ENCODE results near the gene PHF12. TPM values are rescaled to one million over a fixed set of nuclear protein-coding genes. Genes with fewer than 3 reads are reported as not detected.

The PHF12 gene
- total and polyA plus RNA-seq, 10 of the 15 experiments (the other 5 are each of a cell fraction or from before 2014, with no cell fraction given): 1.3 to 43.9 (median 19.2) TPM

DNA sequence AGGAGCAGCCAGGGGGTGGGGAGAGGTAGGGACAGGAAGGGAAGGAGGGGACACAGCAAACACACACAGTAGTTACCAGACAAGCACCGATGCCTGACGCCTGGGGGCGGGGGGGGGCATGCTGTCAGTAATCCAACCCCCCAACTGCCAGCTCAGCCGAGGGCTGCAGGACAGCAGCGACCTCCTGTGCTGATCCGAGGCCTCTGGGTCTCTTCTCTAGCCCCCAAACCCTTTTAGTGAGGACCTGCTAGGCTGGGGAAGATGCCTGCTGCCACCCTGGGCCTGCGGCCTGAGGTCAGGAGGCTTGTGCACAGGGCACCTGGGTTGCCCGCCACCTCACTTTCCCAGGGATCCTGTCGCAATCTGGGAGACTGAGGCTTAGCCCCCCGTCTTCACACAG is 65.4 kb downstream of the PHF12 start:
- in situ Hi-C loops (cut with MboI): loop anchor here (25.0 kb wide), 1 partner anchor 1399 kb away; no protein-coding TSS in a partner anchor
- DNase-seq (ENCODE audit: low read depth, low spot score) (no peak), FAIRE-seq (no peak), ATAC-seq (no peak)
- Histone ChIP-seq H3K4me1 (ENCODE audit: control insufficient read depth, insufficient read depth, low read length) (peaks cover 26% of the 10 kb centered on the region), H3K27ac (ENCODE audit: control insufficient read depth, insufficient read depth) (no peak overlapping the region), H3K4me2 (ENCODE audit: control insufficient read depth, insufficient read depth) (no peak overlapping the region), H3K9me3 (replicated peaks; ENCODE audit: control insufficient read depth, insufficient read depth, low read length) (no peaks in the 10 kb centered on the region), H3K79me2 (ENCODE audit: control insufficient read depth, insufficient read depth, low read length) (no peaks in the 10 kb centered on the region), H2AFZ (ENCODE audit: control insufficient read depth, low read depth, low read length) (no peak overlapping the region), H4K20me1 (ENCODE audit: control insufficient read depth, insufficient read depth) (no peaks in the 10 kb centered on the region; the same call in 1 of the 2 replicates), H3K9ac (ENCODE audit: control insufficient read depth, insufficient read depth, low read length) (no peak overlapping the region), H3K4me3 (no peak overlapping the region), H3K36me3 (ENCODE audit: control insufficient read depth in 2 of 2, insufficient read depth in 2 of 2, low read length in 1 of 2) (peaks cover 9 to 21% of the 10 kb centered on the region in 2 experiments; a peak in 3 of 4 replicates), H3K27me3 (replicated peaks in 1 of 2; ENCODE audit: control insufficient read depth in 2 of 2, insufficient read depth in 2 of 2, low read length in 1 of 2) (no peaks in the 10 kb centered on the region)
- ChIA-PET RAD21 (ENCODE audit: unreplicated experiment) (interaction anchor here (0.8 kb wide), 1 partner anchor 15 kb away, joined by 3 read pairs; no protein-coding TSS in a partner anchor), POLR2A (no interaction called here), SMC1A (ENCODE audit: uncharacterized antibody, unreplicated experiment) (no interaction called here), CTCF (interaction anchor here (0.8 to 1.3 kb wide), 2 partner anchors 15 to 16 kb away, joined by 5 to 6 read pairs; no protein-coding TSS in a partner anchor)
- 75% methylated on average over 10 of the region's 10 CpGs for WGBS (ENCODE audit: insufficient coverage, insufficient replicate concordance, low lambda C conversion rate, missing lambda C conversion rate)
- no peak for TF ChIP-seq SPI1 (IDR thresholded peaks at IDR 0.05; ENCODE audit: borderline replicate concordance, insufficient read depth, low read depth, low read length)
- no peak for TF ChIP-seq SP1 (IDR thresholded peaks at IDR 0.05; ENCODE audit: low read depth, low read length)
- no peak for TF ChIP-seq SMAD5 (IDR thresholded peaks at IDR 0.05; ENCODE audit: low read depth)
- no peak for TF ChIP-seq SRF (IDR thresholded peaks at IDR 0.05; ENCODE audit: low read depth in 2 of 2, low read length in 2 of 2)
- TF ChIP-seq, protein P1, sequence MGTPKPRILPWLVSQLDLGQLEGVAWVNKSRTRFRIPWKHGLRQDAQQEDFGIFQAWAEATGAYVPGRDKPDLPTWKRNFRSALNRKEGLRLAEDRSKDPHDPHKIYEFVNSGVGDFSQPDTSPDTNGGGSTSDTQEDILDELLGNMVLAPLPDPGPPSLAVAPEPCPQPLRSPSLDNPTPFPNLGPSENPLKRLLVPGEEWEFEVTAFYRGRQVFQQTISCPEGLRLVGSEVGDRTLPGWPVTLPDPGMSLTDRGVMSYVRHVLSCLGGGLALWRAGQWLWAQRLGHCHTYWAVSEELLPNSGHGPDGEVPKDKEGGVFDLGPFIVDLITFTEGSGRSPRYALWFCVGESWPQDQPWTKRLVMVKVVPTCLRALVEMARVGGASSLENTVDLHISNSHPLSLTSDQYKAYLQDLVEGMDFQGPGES (IDR thresholded peaks at IDR 0.05): no peak
- TF ChIP-seq BRCA1 (IDR thresholded peaks at IDR 0.05; ENCODE audit: low read depth, low read length): no peak
- TF ChIP-seq, protein P2, sequence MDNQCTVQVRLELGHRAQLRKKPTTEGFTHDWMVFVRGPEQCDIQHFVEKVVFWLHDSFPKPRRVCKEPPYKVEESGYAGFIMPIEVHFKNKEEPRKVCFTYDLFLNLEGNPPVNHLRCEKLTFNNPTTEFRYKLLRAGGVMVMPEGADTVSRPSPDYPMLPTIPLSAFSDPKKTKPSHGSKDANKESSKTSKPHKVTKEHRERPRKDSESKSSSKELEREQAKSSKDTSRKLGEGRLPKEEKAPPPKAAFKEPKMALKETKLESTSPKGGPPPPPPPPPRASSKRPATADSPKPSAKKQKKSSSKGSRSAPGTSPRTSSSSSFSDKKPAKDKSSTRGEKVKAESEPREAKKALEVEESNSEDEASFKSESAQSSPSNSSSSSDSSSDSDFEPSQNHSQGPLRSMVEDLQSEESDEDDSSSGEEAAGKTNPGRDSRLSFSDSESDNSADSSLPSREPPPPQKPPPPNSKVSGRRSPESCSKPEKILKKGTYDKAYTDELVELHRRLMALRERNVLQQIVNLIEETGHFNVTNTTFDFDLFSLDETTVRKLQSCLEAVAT (IDR thresholded peaks at IDR 0.05): no peak
- no peak for TF ChIP-seq CEBPB (IDR thresholded peaks at IDR 0.05; ENCODE audit: borderline replicate concordance in 1 of 2, low read depth in 2 of 2, low read length in 2 of 2)
- TF ChIP-seq, protein P3, sequence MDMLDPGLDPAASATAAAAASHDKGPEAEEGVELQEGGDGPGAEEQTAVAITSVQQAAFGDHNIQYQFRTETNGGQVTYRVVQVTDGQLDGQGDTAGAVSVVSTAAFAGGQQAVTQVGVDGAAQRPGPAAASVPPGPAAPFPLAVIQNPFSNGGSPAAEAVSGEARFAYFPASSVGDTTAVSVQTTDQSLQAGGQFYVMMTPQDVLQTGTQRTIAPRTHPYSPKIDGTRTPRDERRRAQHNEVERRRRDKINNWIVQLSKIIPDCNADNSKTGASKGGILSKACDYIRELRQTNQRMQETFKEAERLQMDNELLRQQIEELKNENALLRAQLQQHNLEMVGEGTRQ (IDR thresholded peaks at IDR 0.05; ENCODE audit: borderline replicate concordance, low read depth, low read length): no peak
- TF ChIP-seq EP300 (IDR thresholded peaks at IDR 0.05; ENCODE audit: borderline replicate concordance in 1 of 2, control insufficient read depth in 1 of 2, low read depth in 2 of 2, low read length in 2 of 2): no peak
- TF ChIP-seq JUND (IDR thresholded peaks at IDR 0.05; ENCODE audit: low read depth, low read length): no peak
- TF ChIP-seq, protein P4, sequence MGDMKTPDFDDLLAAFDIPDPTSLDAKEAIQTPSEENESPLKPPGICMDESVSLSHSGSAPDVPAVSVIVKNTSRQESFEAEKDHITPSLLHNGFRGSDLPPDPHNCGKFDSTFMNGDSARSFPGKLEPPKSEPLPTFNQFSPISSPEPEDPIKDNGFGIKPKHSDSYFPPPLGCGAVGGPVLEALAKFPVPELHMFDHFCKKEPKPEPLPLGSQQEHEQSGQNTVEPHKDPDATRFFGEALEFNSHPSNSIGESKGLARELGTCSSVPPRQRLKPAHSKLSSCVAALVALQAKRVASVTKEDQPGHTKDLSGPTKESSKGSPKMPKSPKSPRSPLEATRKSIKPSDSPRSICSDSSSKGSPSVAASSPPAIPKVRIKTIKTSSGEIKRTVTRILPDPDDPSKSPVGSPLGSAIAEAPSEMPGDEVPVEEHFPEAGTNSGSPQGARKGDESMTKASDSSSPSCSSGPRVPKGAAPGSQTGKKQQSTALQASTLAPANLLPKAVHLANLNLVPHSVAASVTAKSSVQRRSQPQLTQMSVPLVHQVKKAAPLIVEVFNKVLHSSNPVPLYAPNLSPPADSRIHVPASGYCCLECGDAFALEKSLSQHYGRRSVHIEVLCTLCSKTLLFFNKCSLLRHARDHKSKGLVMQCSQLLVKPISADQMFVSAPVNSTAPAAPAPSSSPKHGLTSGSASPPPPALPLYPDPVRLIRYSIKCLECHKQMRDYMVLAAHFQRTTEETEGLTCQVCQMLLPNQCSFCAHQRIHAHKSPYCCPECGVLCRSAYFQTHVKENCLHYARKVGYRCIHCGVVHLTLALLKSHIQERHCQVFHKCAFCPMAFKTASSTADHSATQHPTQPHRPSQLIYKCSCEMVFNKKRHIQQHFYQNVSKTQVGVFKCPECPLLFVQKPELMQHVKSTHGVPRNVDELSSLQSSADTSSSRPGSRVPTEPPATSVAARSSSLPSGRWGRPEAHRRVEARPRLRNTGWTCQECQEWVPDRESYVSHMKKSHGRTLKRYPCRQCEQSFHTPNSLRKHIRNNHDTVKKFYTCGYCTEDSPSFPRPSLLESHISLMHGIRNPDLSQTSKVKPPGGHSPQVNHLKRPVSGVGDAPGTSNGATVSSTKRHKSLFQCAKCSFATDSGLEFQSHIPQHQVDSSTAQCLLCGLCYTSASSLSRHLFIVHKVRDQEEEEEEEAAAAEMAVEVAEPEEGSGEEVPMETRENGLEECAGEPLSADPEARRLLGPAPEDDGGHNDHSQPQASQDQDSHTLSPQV (IDR thresholded peaks at IDR 0.05): no peak
- no peak for TF ChIP-seq MXI1 (IDR thresholded peaks at IDR 0.05; ENCODE audit: low read depth, low read length)
- intact Hi-C loops (cut with micrococcal nuclease; ENCODE audit: unreplicated experiment): no loop called here
- BruUV-seq (replicated peaks): no TSS peak

All from GM12878 (cell line).